OCI-LY1 (cell line): Measurements from ENCODE around the gene TMPRSS13.

Experiments used
- EZH2 ChIP-seq: fragments of 200-600 bp; sonication (generic), shearing (Covaris generic); IDR thresholded peaks from 2 replicates; pipeline ENCODE4 v1.8.0; 2017; ENCODE audit warnings: borderline replicate concordance, mixed run types, mild to moderate bottlenecking, antibody characterized with exemption, low read length, moderate library complexity, mixed read lengths
- TF ChIP-seq, protein P1 (sequence below): fragments of 200-600 bp; sonication (generic), shearing (Covaris generic); IDR thresholded peaks from 2 replicates; pipeline ENCODE4 v1.5.1; 2017; ENCODE audit warnings: mild to moderate bottlenecking, antibody characterized with exemption, low read length, moderate library complexity, mixed read lengths

DNA sequence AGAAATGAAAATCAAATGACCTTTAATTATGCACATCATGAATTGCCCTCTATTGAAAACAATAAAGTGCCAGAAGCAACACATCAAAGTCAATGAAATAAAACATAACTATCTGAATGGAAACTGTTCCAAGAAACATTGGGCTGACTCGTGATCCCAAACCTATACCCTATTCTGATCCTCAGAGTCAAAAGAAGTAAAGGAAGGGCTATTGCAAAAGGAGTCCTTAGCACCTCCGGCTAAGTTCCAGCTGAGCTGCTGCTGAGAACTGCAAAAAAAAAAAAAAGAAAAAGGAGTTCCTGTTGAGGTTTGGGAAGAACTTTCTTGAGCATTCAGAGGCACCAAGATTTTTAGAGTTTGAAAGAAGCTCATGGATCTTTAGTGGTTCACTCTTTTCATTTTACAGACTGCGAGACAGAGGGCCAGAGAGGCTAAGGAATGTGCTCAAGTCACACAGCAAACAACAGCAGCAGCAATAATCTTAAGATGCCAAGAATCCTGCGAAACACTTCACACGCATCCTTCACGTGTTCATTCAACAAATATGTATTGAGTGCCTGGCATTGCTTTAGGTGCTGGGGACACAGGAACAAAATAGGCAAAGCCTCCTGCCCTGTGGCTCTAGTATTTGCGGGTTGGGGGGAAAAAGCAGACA is 841 bp upstream of the TMPRSS13 start:
- TF ChIP-seq, protein P1, sequence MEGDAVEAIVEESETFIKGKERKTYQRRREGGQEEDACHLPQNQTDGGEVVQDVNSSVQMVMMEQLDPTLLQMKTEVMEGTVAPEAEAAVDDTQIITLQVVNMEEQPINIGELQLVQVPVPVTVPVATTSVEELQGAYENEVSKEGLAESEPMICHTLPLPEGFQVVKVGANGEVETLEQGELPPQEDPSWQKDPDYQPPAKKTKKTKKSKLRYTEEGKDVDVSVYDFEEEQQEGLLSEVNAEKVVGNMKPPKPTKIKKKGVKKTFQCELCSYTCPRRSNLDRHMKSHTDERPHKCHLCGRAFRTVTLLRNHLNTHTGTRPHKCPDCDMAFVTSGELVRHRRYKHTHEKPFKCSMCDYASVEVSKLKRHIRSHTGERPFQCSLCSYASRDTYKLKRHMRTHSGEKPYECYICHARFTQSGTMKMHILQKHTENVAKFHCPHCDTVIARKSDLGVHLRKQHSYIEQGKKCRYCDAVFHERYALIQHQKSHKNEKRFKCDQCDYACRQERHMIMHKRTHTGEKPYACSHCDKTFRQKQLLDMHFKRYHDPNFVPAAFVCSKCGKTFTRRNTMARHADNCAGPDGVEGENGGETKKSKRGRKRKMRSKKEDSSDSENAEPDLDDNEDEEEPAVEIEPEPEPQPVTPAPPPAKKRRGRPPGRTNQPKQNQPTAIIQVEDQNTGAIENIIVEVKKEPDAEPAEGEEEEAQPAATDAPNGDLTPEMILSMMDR, result no peak
- TF ChIP-seq EZH2, result no peak
